H1 (cell line): Measurements from ENCODE around the gene EN1. TPM values are rescaled to one million over a fixed set of nuclear protein-coding genes. Genes with fewer than 3 reads are reported as not detected.

Source experiments
- CTCF ChIA-PET: fragments of 300-600 bp; sonication (Branson Sonifier 250); formaldehyde crosslinking; loops from one replicate; lab custom pipeline; 2021; ENCODE audit not compliant: partially characterized antibody; lab: Charles Lee
- POLR2A ChIA-PET: fragments of 300-600 bp; sonication (Branson Sonifier 250); formaldehyde crosslinking; loops from one replicate; lab custom pipeline; 2021; ENCODE audit warnings: inconsistent platforms; ENCODE audit not compliant: partially characterized antibody; lab: Charles Lee
- DNase-seq, 2 experiments: peaks; one replicate each; pipeline versions ENCODE4 v3.0.0 to v3.0.0-alpha.2; 2010 to 2022; ENCODE audit warnings: low spot score in 2 of 2, low read depth in 1 of 2, mixed read lengths in 1 of 2
- FAIRE-seq: peaks from 2 replicates; lab custom pipeline; 2011; peaks lifted over from hg19 to GRCh38; lab: Jason Lieb, UNC
- H2AFZ ChIP-seq: 2 replicates; pipeline ENCODE4 v1.8.1; 2012; ENCODE audit warnings: low read length, inconsistent platforms
- H2AK5ac ChIP-seq: 2 replicates; pipeline ENCODE4 v1.6.1; 2013; ENCODE audit warnings: low read depth, low read length
- H2BK120ac ChIP-seq: replicated peaks from 2 replicates; pipeline ENCODE3; 2013; ENCODE audit warnings: low read depth, low read length, inconsistent platforms
- H2BK12ac ChIP-seq: 2 replicates; pipeline ENCODE4 v1.6.1; 2013; ENCODE audit warnings: low read depth, low read length
- H2BK15ac ChIP-seq: 2 replicates; pipeline ENCODE4 v1.6.1; 2013; ENCODE audit warnings: low read length
- H2BK20ac ChIP-seq: 2 replicates; pipeline ENCODE4 v1.6.1; 2013; ENCODE audit warnings: low read length
- H2BK5ac ChIP-seq: 2 replicates; pipeline ENCODE4 v1.6.1; 2013; ENCODE audit warnings: low read depth, low read length
- H3K14ac ChIP-seq: 2 replicates; pipeline ENCODE4 v1.6.1; 2013; ENCODE audit warnings: inconsistent platforms; ENCODE audit not compliant: insufficient read length
- H3K18ac ChIP-seq: 2 replicates; pipeline ENCODE4 v1.6.1; 2013; ENCODE audit warnings: low read length; ENCODE audit errors: extremely low read depth
- H3K23ac ChIP-seq: 2 replicates; pipeline ENCODE4 v1.6.1; 2013; ENCODE audit warnings: inconsistent platforms; ENCODE audit not compliant: insufficient read length
- H3K23me2 ChIP-seq: 2 replicates; pipeline ENCODE4 v1.6.1; 2013; ENCODE audit warnings: low read depth, low read length
- H3K27ac ChIP-seq: 2 replicates; pipeline ENCODE4 v1.6.1; 2011; ENCODE audit warnings: low read depth, low read length, inconsistent platforms
- H3K27me3 ChIP-seq, 4 experiments: replicated peaks in 1 of 4; 1 replicate in 1 of 4; 2 replicates in 3 of 4; pipeline versions ENCODE4 v1.6.1 to v1.8.1; 2011 to 2013; ENCODE audit warnings: low read length in 3 of 4, mild to moderate bottlenecking in 3 of 4, inconsistent platforms in 2 of 4, mixed read lengths in 2 of 4, moderate library complexity in 1 of 4; ENCODE audit not compliant: control insufficient read depth in 3 of 4, insufficient read depth in 3 of 4; ENCODE audit errors: extremely low read depth in 1 of 4
- H3K36me3 ChIP-seq, 4 experiments: 2 replicates each; pipeline versions ENCODE4 v1.6.1 to v1.8.1; 2011 to 2013; ENCODE audit warnings: mild to moderate bottlenecking in 4 of 4, low read length in 3 of 4, moderate library complexity in 2 of 4, control low read depth in 1 of 4, inconsistent platforms in 1 of 4; ENCODE audit not compliant: insufficient read depth in 4 of 4, control insufficient read depth in 2 of 4
- H3K4ac ChIP-seq: replicated peaks from 2 replicates; pipeline ENCODE3; 2013; ENCODE audit warnings: low read length, low read depth, mixed read lengths, inconsistent platforms; ENCODE audit not compliant: insufficient read length
- H3K4me1 ChIP-seq, 4 experiments: replicated peaks in 1 of 4; 1 replicate in 1 of 4; 2 replicates in 3 of 4; pipeline versions ENCODE4 v1.6.1 to v1.8.1; 2011 to 2013; ENCODE audit warnings: low read length in 3 of 4, inconsistent platforms in 2 of 4, mixed read lengths in 1 of 4; ENCODE audit not compliant: insufficient read depth in 4 of 4, control insufficient read depth in 3 of 4
- H3K4me2 ChIP-seq, 2 experiments: 2 replicates each; pipeline versions ENCODE4 v1.6.1 to v1.8.1; 2011 to 2013; ENCODE audit warnings: low read depth in 2 of 2, low read length in 2 of 2, control low read depth in 1 of 2, inconsistent platforms in 1 of 2, mild to moderate bottlenecking in 1 of 2; ENCODE audit not compliant: insufficient read depth in 1 of 2
- H3K4me3 ChIP-seq, 4 experiments: fragments of 200-600, 300-600 bp in 1 of 4; sonication (generic), shearing (Covaris generic), sonication (Bioruptor Twin) in 1 of 4; 2 replicates each; pipeline versions ENCODE4 v1.5.1 to v1.8.1; 2011 to 2016; ENCODE audit warnings: low read length in 4 of 4, low read depth in 3 of 4, control low read depth in 2 of 4, inconsistent platforms in 2 of 4, mild to moderate bottlenecking in 2 of 4, mixed read lengths in 1 of 4, moderate library complexity in 1 of 4; ENCODE audit not compliant: insufficient read depth in 2 of 4; ENCODE audit errors: extremely low read depth in 1 of 4
- H3K56ac ChIP-seq: replicated peaks from 2 replicates; pipeline ENCODE3; 2013; ENCODE audit warnings: low read depth, mild to moderate bottlenecking, mixed read lengths, low read length, inconsistent platforms; ENCODE audit not compliant: insufficient read length
- H3K79me1 ChIP-seq: 2 replicates; pipeline ENCODE4 v1.6.1; 2013; ENCODE audit warnings: low read depth, low read length, control low read depth
- H3K79me2 ChIP-seq, 2 experiments: 2 replicates each; pipeline versions ENCODE4 v1.6.1 to v1.8.1; 2012 to 2013; ENCODE audit warnings: low read length in 2 of 2, mild to moderate bottlenecking in 2 of 2, inconsistent platforms in 1 of 2; ENCODE audit not compliant: insufficient read depth in 2 of 2, control insufficient read depth in 1 of 2
- H3K9ac ChIP-seq, 4 experiments: replicated peaks in 1 of 4; 1 replicate in 1 of 4; 2 replicates in 3 of 4; pipeline versions ENCODE4 v1.6.1 to v1.8.1; 2011 to 2013; ENCODE audit warnings: low read depth in 3 of 4, low read length in 3 of 4, control low read depth in 2 of 4, mild to moderate bottlenecking in 2 of 4, moderate library complexity in 2 of 4, inconsistent platforms in 1 of 4; ENCODE audit errors: extremely low read depth in 1 of 4
- H3K9me3 ChIP-seq, 2 experiments: 2 replicates each; pipeline versions ENCODE4 v1.6.1 to v1.8.1; 2012 to 2013; ENCODE audit warnings: mild to moderate bottlenecking in 2 of 2, moderate library complexity in 2 of 2, control low read depth in 1 of 2, inconsistent platforms in 1 of 2, low read depth in 1 of 2, low read length in 1 of 2, mixed read lengths in 1 of 2; ENCODE audit not compliant: insufficient read depth in 2 of 2
- H4K20me1 ChIP-seq, 2 experiments: replicated peaks in 1 of 2; 2 replicates each; pipeline versions ENCODE3 to v1.8.1; 2011 to 2013; ENCODE audit warnings: inconsistent platforms in 2 of 2, low read length in 2 of 2, mild to moderate bottlenecking in 1 of 2; ENCODE audit not compliant: insufficient read depth in 2 of 2, control insufficient read depth in 1 of 2
- H4K5ac ChIP-seq: 2 replicates; pipeline ENCODE4 v1.6.1; 2013; ENCODE audit warnings: low read length, low read depth, mixed read lengths, inconsistent platforms; ENCODE audit not compliant: insufficient read length
- H4K8ac ChIP-seq: 2 replicates; pipeline ENCODE4 v1.8.0; 2013; ENCODE audit warnings: mild to moderate bottlenecking, moderate library complexity, low read length, inconsistent platforms; ENCODE audit not compliant: insufficient read depth; ENCODE audit errors: extremely low read depth
- H4K91ac ChIP-seq: replicated peaks from 2 replicates; pipeline ENCODE3; 2013; ENCODE audit warnings: low read length, mixed read lengths, inconsistent platforms; ENCODE audit not compliant: insufficient read length
- CBX5 ChIP-seq: fragments of 300-800, 300-1000 bp; sonication (generic); IDR thresholded peaks from 2 replicates; pipeline ENCODE4 v1.7.1; 2016; ENCODE audit warnings: antibody characterized with exemption, low read length, low read depth
- HDAC6 ChIP-seq: IDR thresholded peaks from one replicate; pipeline ENCODE4 v1.7.1; 2012; ENCODE audit warnings: low read depth, mild to moderate bottlenecking, inconsistent platforms, low read length, moderate library complexity
- JUND ChIP-seq: IDR thresholded peaks from 2 replicates; pipeline ENCODE4 v1.6.1; 2011; ENCODE audit warnings: mild to moderate bottlenecking, improper control_type of control experiment, low read length
- RBBP5 ChIP-seq: IDR thresholded peaks from 2 replicates; pipeline ENCODE4 v1.7.1; 2012; ENCODE audit warnings: low read depth, mild to moderate bottlenecking, inconsistent platforms, low read length, moderate library complexity, borderline replicate concordance
- RNF2 ChIP-seq: fragments of 200-900, 300-1000 bp; sonication (generic); IDR thresholded peaks from 2 replicates; pipeline ENCODE4 v1.7.1; 2016; ENCODE audit warnings: borderline replicate concordance, low read depth, mild to moderate bottlenecking, antibody characterized with exemption, low read length; ENCODE audit not compliant: poor library complexity, severe bottlenecking; ENCODE audit errors: missing control alignments
- SP2 ChIP-seq: IDR thresholded peaks from 2 replicates; pipeline ENCODE4 v1.6.1; 2012; ENCODE audit warnings: mild to moderate bottlenecking, low read length, inconsistent platforms
- TAF1 ChIP-seq: IDR thresholded peaks from 2 replicates; pipeline ENCODE4 v1.6.1; 2011; ENCODE audit warnings: mild to moderate bottlenecking, low read depth, low read length
- WGBS, 2 experiments: shearing (Covaris generic) in 1 of 2; methylation state at CpG; one replicate each; pipeline versions ENCODE4 v1.1.6 to v1.1.7; 2013 to 2015; ENCODE audit warnings: low lambda C conversion rate in 2 of 2, mixed read lengths in 2 of 2, inconsistent platforms in 1 of 2, low coverage in 1 of 2, missing lambda C conversion rate in 1 of 2; ENCODE audit not compliant: insufficient replicate concordance in 2 of 2, insufficient coverage in 1 of 2, insufficient read length in 1 of 2; ENCODE audit errors: extremely low coverage in 1 of 2, missing lambda C conversion rate in 1 of 2; 5-methylcytosine and 5-hydroxymethylcytosine counted together
- polyA plus RNA-seq, 7 experiments: library from polyadenylated mRNA; depleted of rRNA in 3 of 7; stranded (reverse) in 5 of 7; unstranded in 2 of 7; fragments of >200 nt in 5 of 7; fragments of 200-250 nt in 2 of 7; gene quantifications; 1 replicate in 5 of 7; 2 replicates in 1 of 7; 4 replicates in 1 of 7; pipeline versions ENCODE4 v1.2.1 to v1.2.3, GENCODE V29; 2011 to 2013; ENCODE audit warnings: missing spikeins in 2 of 7, mixed read lengths in 2 of 7
- total RNA-seq: library from RNA; stranded (reverse); fragmentation: NEBNext Ultra II Directional; extraction: Animal tissue kit (Norgen Biotek cat#: 25700); gene quantifications from 2 replicates; pipeline ENCODE4 v1.2.1, GENCODE V29; 2021
- TF ChIP-seq, protein P1 (sequence below): IDR thresholded peaks from 2 replicates; pipeline ENCODE4 v1.6.1; 2012; ENCODE audit warnings: low read length, inconsistent platforms

The EN1 gene
- total and polyA plus RNA-seq, 2 of the 8 experiments (the other 6 are each of a cell fraction or from before 2014, with no cell fraction given) = not detected

DNA sequence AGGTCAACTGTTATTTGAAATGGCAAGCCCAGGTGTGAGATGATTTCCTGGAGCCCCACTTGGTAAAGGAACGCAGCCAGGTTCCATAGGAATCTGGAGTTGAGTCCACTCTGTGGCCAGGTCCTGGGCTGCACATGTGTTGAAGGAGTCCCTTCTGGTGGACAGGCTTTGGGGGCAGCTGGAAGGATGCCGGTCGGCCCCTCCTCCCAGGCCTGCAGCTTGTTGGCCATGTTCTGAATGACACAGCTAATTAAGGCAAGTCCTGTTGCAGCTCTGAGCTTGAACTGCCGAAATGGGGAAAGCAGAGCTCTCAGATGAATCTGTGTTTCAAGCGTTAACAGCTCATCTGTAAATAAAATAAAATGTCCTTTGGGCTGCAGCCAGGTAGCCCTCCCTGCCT is 23.8 kb downstream of the EN1 start:
- no peak for TF ChIP-seq JUND
- TF ChIP-seq HDAC6 = no peak
- TF ChIP-seq CBX5 = no peak
- TF ChIP-seq RBBP5 = no peak
- TF ChIP-seq RNF2 = no peak
- no peak for TF ChIP-seq TAF1
- no peak for TF ChIP-seq SP2
- TF ChIP-seq, protein P1, sequence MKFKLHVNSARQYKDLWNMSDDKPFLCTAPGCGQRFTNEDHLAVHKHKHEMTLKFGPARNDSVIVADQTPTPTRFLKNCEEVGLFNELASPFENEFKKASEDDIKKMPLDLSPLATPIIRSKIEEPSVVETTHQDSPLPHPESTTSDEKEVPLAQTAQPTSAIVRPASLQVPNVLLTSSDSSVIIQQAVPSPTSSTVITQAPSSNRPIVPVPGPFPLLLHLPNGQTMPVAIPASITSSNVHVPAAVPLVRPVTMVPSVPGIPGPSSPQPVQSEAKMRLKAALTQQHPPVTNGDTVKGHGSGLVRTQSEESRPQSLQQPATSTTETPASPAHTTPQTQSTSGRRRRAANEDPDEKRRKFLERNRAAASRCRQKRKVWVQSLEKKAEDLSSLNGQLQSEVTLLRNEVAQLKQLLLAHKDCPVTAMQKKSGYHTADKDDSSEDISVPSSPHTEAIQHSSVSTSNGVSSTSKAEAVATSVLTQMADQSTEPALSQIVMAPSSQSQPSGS = no peak
- Histone ChIP-seq H3K4me3 (no peak overlapping the region), H3K9ac (no peak overlapping the region), H2BK5ac (no peak overlapping the region), H3K14ac (no peak overlapping the region), H3K4me1 (no peaks in the 10 kb centered on the region; a peak in 4 of 7 replicates), H2BK120ac (no peak overlapping the region), H3K23me2 (no peaks in the 10 kb centered on the region), H3K27ac (no peak overlapping the region), H2AFZ (no peak overlapping the region), H2AK5ac (no peak overlapping the region), H3K9me3 (no peaks in the 10 kb centered on the region), H3K36me3 (no peaks in the 10 kb centered on the region), H4K5ac (no peak overlapping the region), H2BK15ac (no peak overlapping the region), H3K27me3 (no peaks in the 10 kb centered on the region), H3K79me1 (no peaks in the 10 kb centered on the region), H2BK20ac (no peak overlapping the region), H4K91ac (no peak overlapping the region), H3K23ac (no peak overlapping the region), H2BK12ac (no peak overlapping the region), H3K4ac (no peak overlapping the region), H3K56ac (no peak overlapping the region), H4K8ac (no peak overlapping the region), H4K20me1 (no peaks in the 10 kb centered on the region), H3K79me2 (no peaks in the 10 kb centered on the region), H3K18ac (no peak overlapping the region), H3K4me2 (no peak overlapping the region)
- FAIRE-seq = no peak
- CTCF ChIA-PET = interaction anchor here (0.8 to 1.7 kb wide), 3 partner anchors 9 to 60 kb away, joined by 3 to 7 read pairs (median 3); no protein-coding TSS in a partner anchor
- DNase-seq = no peak
- 88% methylated on average over 5 of the region's 5 CpGs; no CpG with 5 or more reads in 1 of the 2 experiments for WGBS, 2 experiments
- POLR2A ChIA-PET = interaction anchor here (1.0 kb wide), 1 partner anchor 16 kb away, joined by 3 read pairs; no protein-coding TSS in a partner anchor
